ENCODE results near the gene ZNF138.
"Not testable (repeated sequence)": the region's sequence is repeated elsewhere in the genome, so short reads cannot be mapped to it uniquely, and the experiment has no call there.

ZNF138 gene

DNA sequence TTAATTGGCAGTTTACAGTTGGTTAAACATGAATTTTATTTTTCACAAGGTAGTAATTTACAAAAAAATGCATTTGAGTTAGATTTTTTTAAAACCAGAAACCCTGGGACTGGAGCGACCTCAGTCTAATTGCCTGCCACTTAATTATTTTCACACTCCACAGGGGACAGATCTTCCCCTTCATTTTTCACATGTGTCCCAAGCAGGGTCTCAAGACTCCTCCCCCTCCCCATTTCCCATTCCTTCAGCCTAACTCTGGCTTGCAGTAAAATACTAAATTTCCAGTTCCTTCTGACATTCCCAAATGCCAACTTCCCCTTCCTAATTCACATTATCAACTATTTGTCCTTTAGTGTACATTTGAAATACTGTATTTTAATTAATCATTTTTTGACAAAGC is 948 bp downstream of the ZNF138 start:
- Mint-ChIP-seq H3K4me1 (peaks cover 16% of the 10 kb centered on the region), H3K9me3 (peaks cover 41% of the 10 kb centered on the region), H3K4me3 (peak overlapping the region; percentile 98), H3K27me3 (ENCODE audit: low read depth, poor library complexity) (peaks cover 8% of the 10 kb centered on the region), H3K27ac (peak overlapping the region; percentile 100), H3K36me3 (ENCODE audit: low read depth) (peaks cover 47% of the 10 kb centered on the region)
- no peak for DNase-seq
- TF ChIP-seq, protein P1, sequence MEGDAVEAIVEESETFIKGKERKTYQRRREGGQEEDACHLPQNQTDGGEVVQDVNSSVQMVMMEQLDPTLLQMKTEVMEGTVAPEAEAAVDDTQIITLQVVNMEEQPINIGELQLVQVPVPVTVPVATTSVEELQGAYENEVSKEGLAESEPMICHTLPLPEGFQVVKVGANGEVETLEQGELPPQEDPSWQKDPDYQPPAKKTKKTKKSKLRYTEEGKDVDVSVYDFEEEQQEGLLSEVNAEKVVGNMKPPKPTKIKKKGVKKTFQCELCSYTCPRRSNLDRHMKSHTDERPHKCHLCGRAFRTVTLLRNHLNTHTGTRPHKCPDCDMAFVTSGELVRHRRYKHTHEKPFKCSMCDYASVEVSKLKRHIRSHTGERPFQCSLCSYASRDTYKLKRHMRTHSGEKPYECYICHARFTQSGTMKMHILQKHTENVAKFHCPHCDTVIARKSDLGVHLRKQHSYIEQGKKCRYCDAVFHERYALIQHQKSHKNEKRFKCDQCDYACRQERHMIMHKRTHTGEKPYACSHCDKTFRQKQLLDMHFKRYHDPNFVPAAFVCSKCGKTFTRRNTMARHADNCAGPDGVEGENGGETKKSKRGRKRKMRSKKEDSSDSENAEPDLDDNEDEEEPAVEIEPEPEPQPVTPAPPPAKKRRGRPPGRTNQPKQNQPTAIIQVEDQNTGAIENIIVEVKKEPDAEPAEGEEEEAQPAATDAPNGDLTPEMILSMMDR (IDR thresholded peaks at IDR 0.05) = no peak

DNA sequence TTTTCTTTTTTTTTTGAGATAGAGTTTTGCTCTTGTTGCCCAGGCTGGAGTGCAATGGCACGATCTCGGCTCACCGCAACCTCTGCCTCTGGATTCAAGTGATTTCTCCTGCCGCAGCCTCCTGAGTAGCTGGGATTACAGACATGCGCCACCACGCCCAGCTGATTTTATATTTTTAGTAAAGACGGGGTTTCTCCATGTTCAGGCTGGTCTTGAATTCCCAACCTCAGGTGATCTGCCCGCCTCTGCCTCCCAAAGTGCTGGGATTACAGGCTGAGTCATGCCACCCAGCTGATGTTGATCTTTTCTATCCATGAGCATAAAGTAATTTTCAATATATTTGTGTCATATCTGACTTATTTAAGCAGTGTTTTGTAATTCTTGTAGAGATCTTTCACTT is 4.9 kb downstream of the ZNF138 start:
- not testable (repeated sequence) for DNase-seq; H3K4me3 Mint-ChIP-seq; H3K27ac Mint-ChIP-seq; H3K27me3 Mint-ChIP-seq (ENCODE audit: low read depth, poor library complexity)
- Mint-ChIP-seq H3K36me3 (ENCODE audit: low read depth) (peaks cover 87% of the 10 kb centered on the region), H3K9me3 (peaks cover 74% of the 10 kb centered on the region), H3K4me1 (peaks cover 22% of the 10 kb centered on the region)

DNA sequence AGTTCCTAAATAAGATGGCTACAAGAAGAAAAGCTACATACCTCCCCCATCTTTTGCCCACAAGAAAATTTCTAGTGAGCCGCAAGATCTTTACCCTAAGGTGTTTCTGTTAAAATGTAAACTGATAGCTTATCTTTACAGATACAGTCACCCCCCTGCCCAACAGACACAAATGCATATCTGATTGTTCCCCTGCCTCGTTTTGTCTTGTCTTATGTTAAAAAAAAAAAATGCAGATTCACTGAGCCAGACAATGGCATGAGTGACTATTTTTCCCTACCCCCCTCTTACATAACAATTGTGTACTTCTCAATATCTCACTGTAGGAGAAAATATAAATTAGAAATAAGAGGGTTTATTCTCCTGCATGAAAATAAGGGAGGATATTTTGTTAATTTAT is 8.5 kb downstream of the ZNF138 start:
- no peak overlapping the region for H3K4me3 Mint-ChIP-seq
- peaks cover 6% of the 10 kb centered on the region for H3K4me1 Mint-ChIP-seq
- peaks cover 90% of the 10 kb centered on the region for H3K9me3 Mint-ChIP-seq
- DNase-seq = no peak
- TF ChIP-seq, protein P1 (IDR thresholded peaks at IDR 0.05) = no peak
- H3K27ac Mint-ChIP-seq = no peak overlapping the region
- H3K36me3 Mint-ChIP-seq (ENCODE audit: low read depth) = peaks cover 100% of the 10 kb centered on the region
- peaks cover 4% of the 10 kb centered on the region for H3K27me3 Mint-ChIP-seq (ENCODE audit: low read depth, poor library complexity)

DNA sequence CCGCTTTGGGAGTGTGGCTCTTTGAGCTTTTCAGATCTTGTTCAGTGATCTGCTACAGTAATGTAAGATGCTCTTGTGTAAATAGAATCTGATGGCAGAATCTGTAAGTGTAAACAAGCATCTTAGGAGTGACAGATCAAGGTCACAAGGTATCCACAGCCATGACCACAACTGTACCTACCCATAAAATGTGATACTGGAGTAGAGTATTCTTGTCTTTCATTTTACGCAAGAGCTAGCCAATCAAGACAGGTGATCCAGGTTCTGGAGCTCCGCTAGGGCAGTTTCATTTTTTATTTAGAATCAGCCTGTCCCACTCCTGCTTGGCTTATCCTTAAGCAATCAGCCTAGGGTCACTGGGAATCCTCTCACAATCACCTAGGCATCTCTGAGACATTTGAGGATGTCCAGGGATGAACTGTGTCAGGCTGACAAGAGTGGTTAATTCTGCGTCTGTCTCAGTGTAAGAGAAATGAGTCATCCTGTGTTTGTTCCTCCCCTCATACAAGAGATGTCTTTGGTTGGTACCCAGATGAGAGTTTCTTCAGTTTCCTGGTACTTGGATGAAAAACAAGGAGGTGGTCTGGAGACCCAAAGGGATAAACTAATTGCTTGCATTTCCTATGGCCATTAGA is 13.6 kb downstream of the ZNF138 start:
- H3K27me3 Mint-ChIP-seq (ENCODE audit: low read depth, poor library complexity) = peaks cover 7% of the 10 kb centered on the region
- TF ChIP-seq, protein P1 (IDR thresholded peaks at IDR 0.05) = no peak
- H3K36me3 Mint-ChIP-seq (ENCODE audit: low read depth) = peaks cover 82% of the 10 kb centered on the region
- DNase-seq = no peak
- no peaks in the 10 kb centered on the region for H3K4me1 Mint-ChIP-seq
- no peak overlapping the region for H3K27ac Mint-ChIP-seq
- H3K4me3 Mint-ChIP-seq = no peak overlapping the region
- peaks cover 77% of the 10 kb centered on the region for H3K9me3 Mint-ChIP-seq

DNA sequence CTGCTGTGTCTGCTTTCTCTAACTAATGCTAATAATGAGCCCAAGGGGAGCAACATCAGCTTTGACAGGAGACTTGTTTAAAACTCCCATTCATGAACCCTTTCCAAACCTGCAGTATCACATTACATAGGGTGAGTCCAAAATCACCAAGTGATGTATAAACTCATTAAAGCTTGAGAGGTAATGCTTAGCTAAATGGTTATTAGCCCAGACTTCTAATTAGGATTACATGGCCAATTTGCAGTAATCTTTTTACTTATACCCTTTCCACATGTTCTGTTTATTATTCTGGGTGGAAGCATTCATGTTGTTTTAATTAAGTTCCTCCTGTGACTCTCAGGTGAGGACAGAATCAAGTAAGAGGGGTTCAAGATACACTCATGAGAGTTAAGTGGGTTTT is 17.5 kb downstream of the ZNF138 start:
- H3K4me1 Mint-ChIP-seq = no peaks in the 10 kb centered on the region
- no peak overlapping the region for H3K4me3 Mint-ChIP-seq
- H3K9me3 Mint-ChIP-seq = peaks cover 66% of the 10 kb centered on the region
- H3K27me3 Mint-ChIP-seq (ENCODE audit: low read depth, poor library complexity) = peaks cover 3% of the 10 kb centered on the region
- H3K36me3 Mint-ChIP-seq (ENCODE audit: low read depth) = peaks cover 79% of the 10 kb centered on the region
- TF ChIP-seq, protein P1 (IDR thresholded peaks at IDR 0.05) = no peak
- DNase-seq = no peak
- H3K27ac Mint-ChIP-seq = no peak overlapping the region

DNA sequence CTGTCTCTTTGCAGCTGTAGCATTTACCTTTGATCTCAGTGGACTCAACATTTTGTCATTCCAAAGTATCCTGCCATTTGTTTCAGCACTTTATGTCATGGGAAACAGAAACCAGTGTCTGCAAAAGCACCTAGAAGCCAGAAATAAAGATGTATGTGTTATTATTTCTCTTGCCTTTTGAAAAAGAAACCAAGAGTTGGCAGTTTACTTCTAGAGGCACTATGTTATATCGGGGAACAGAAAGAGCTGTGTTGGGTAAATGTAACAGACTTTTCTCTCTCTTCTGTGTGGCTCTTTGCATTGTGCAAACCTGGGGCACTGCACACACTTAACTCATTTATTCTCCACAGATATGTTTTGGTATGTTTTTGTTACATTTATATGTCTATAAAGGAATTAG is 36.7 kb downstream of the ZNF138 start:
- TF ChIP-seq, protein P1 (IDR thresholded peaks at IDR 0.05) = no peak
- Mint-ChIP-seq H3K27ac (no peak overlapping the region), H3K27me3 (ENCODE audit: low read depth, poor library complexity) (no peaks in the 10 kb centered on the region), H3K4me3 (no peak overlapping the region), H3K4me1 (no peaks in the 10 kb centered on the region), H3K36me3 (ENCODE audit: low read depth) (peaks cover 89% of the 10 kb centered on the region), H3K9me3 (peaks cover 80% of the 10 kb centered on the region)
- no peak for DNase-seq

Measured in nephron progenitor cell (in vitro differentiated cells).